ENCODE data around the gene SCN5A.

- TF ChIP-seq CTCF (IDR thresholded peaks at IDR 0.05; ENCODE audit: low read length): no peak
- TF ChIP-seq EZH2 (optimal IDR thresholded peaks at IDR 0.05; ENCODE audit: low read depth, low read length): no peak
Observed at GRCh38 chr3:38577371-38578080, 72.0 kb downstream of the SCN5A start.

Data from MM.1S (cell line).